BE2C (cell line): ENCODE data around the gene GET4.

Experiments used
- DNase-seq: peaks from one replicate; pipeline ENCODE4 v3.0.0-alpha.2; 2020
- H3K27me3 ChIP-seq: fragments of 250-450 bp; sonication (Bioruptor Pico); 2 replicates; pipeline ENCODE4 v1.5.1; 2020; ENCODE audit warnings: mild to moderate bottlenecking
- H3K36me3 ChIP-seq: fragments of 250-450 bp; sonication (Bioruptor Pico); 2 replicates; pipeline ENCODE4 v1.5.1; 2020; ENCODE audit warnings: mild to moderate bottlenecking
- H3K4me1 ChIP-seq: fragments of 250-450 bp; sonication (Bioruptor Pico); 2 replicates; pipeline ENCODE4 v1.5.1; 2020
- H3K4me3 ChIP-seq: 2 replicates; pipeline ENCODE4 v1.5.1; 2011; ENCODE audit warnings: low read depth, low read length
- H3K9me3 ChIP-seq: fragments of 250-450 bp; sonication (Bioruptor Pico); 2 replicates; pipeline ENCODE4 v1.5.1; 2020
- CTCF ChIP-seq: IDR thresholded peaks from 2 replicates; pipeline ENCODE4 v1.5.1; 2012; ENCODE audit warnings: mild to moderate bottlenecking, low read depth, low read length

GET4 gene

DNA sequence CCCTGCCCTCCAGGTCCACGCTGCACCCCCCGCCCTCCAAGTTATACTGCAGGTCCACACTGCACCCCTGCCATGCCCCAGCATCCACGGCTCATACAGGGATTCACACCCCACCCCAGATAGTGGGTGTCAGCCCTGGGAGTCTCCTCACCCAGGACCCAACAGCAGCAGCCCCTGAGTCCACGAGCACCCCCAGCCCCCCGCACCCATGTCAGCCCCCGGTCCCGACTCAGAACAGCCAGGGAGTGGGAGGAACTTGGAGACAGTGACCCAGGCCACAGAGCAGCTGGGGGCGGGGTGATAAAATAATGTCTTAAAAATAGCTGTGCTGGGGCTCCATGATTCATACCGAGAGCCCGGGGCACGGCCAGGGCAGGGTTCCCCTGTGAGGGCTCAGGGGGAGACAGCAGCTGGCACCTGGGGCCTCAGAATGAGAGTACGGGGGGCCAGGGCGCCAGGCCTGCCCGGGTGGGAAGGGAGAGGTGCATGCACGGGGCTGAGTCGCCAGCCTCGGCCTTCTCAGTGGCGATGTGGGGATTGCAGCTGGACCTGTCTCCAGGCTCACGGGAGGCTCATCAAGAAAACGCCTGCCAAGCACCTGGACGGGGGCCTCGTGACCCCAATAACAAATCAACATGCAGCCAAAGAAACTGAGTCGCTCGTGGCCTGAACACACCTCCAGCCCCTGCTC is 48.3 kb downstream of the GET4 start:
- H3K4me3 ChIP-seq = no peak overlapping the region
- DNase-seq = no peak

GRCh38 chr7:925601-926000 is 49.2 kb downstream of the GET4 start:
- no peaks in the 10 kb centered on the region for H3K27me3 ChIP-seq
- DNase-seq = peak; percentile 55
- TF ChIP-seq CTCF = no peak
- H3K4me3 ChIP-seq = no peak overlapping the region
- no peaks in the 10 kb centered on the region for H3K9me3 ChIP-seq
- peaks cover 6% of the 10 kb centered on the region for H3K4me1 ChIP-seq
- no peaks in the 10 kb centered on the region for H3K36me3 ChIP-seq

More for the DNA sequence above, 48.3 kb downstream of the GET4 start:
- H3K4me1 ChIP-seq = peaks cover 6% of the 10 kb centered on the region
- no peaks in the 10 kb centered on the region for H3K36me3 ChIP-seq
- no peaks in the 10 kb centered on the region for H3K27me3 ChIP-seq
- no peaks in the 10 kb centered on the region for H3K9me3 ChIP-seq
- TF ChIP-seq CTCF = no peak

GRCh38 chr7:926061-927030 is 50.0 kb downstream of the GET4 start:
- peak; percentile 11 for DNase-seq
- no peak overlapping the region for H3K4me3 ChIP-seq
- H3K27me3 ChIP-seq = no peaks in the 10 kb centered on the region
- TF ChIP-seq CTCF = no peak
- no peaks in the 10 kb centered on the region for H3K36me3 ChIP-seq
- peaks cover 6% of the 10 kb centered on the region for H3K4me1 ChIP-seq
- H3K9me3 ChIP-seq = no peaks in the 10 kb centered on the region

GRCh38 chr7:927031-927671 is 50.8 kb downstream of the GET4 start:
- Histone ChIP-seq H3K36me3 (no peaks in the 10 kb centered on the region), H3K9me3 (no peaks in the 10 kb centered on the region), H3K4me3 (no peak overlapping the region), H3K4me1 (peaks cover 6% of the 10 kb centered on the region), H3K27me3 (no peaks in the 10 kb centered on the region)
- DNase-seq = peak; percentile 48
- TF ChIP-seq CTCF = no peak

DNA sequence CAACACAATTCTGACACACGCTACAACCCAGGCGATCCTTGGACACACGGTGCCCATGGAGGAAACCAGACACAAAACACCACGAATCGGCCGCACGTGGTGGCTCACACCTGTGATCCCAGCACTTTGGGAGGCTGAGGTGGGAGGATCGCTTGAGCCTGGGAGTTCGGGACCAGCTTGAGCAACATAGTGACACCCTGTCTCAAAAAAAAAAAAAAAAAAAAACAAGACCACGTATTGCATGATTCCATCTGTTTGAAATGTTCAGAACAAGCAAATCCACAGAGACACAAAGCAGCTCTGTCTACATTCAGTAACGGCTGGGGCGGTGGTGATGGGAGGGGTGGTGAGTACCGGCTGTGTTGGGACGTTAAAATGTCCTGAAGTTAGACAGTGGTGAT is 53.0 kb downstream of the GET4 start:
- no peak for DNase-seq
- no peaks in the 10 kb centered on the region for H3K36me3 ChIP-seq
- no peaks in the 10 kb centered on the region for H3K9me3 ChIP-seq
- H3K4me1 ChIP-seq = peaks cover 3% of the 10 kb centered on the region
- H3K4me3 ChIP-seq = no peak overlapping the region
- H3K27me3 ChIP-seq = no peaks in the 10 kb centered on the region
- TF ChIP-seq CTCF = no peak
